SK-N-SH treated with all-trans-retinoic acid at 6 μM for 48 hours (cell line): Measurements from ENCODE around the gene XRCC1.

Experiments used
- ATAC-seq: fragments of 200-7000 bp; cut with Tn5 transposase; 3 replicates; pipeline ENCODE4 v1.9.1; 2020; ENCODE audit warnings: mild to moderate bottlenecking, moderate library complexity
- BACH2 ChIP-seq: fragments of 250-450 bp; sonication (Bioruptor Pico); IDR thresholded peaks from 2 replicates; pipeline ENCODE4 v1.9.0; 2021; ENCODE audit warnings: mild to moderate bottlenecking, borderline replicate concordance
- CREB5 ChIP-seq: fragments of 250-450 bp; sonication (Bioruptor Pico); IDR thresholded peaks from 2 replicates; pipeline ENCODE4 v1.5.1; 2020; ENCODE audit warnings: low read depth, mild to moderate bottlenecking, moderate library complexity
- ESRRG ChIP-seq: fragments of 250-450 bp; sonication (Bioruptor Pico); IDR thresholded peaks from 2 replicates; pipeline ENCODE4 v1.6.1; 2021; ENCODE audit warnings: mild to moderate bottlenecking
- GLIS3 ChIP-seq: fragments of 250-450 bp; sonication (Bioruptor Pico); IDR thresholded peaks from 2 replicates; pipeline ENCODE4 v1.5.0; 2020; ENCODE audit warnings: mild to moderate bottlenecking, moderate library complexity
- ISL1 ChIP-seq: fragments of 250-450 bp; sonication (Bioruptor Pico); IDR thresholded peaks from 2 replicates; pipeline ENCODE4 v2.1.2; 2022; ENCODE audit warnings: mild to moderate bottlenecking, moderate library complexity
- OSR1 ChIP-seq: fragments of 250-450 bp; sonication (Bioruptor Pico); IDR thresholded peaks from 2 replicates; pipeline ENCODE4 v1.8.0; 2022; ENCODE audit warnings: moderate library complexity, mild to moderate bottlenecking, inconsistent platforms
- POU6F1 ChIP-seq: fragments of 250-450 bp; sonication (Bioruptor Pico); IDR thresholded peaks from 2 replicates; pipeline ENCODE4 v1.8.0; 2021; ENCODE audit warnings: low read depth, mild to moderate bottlenecking, moderate library complexity, borderline replicate concordance
- PPARA ChIP-seq: fragments of 250-450 bp; sonication (Bioruptor Pico); IDR thresholded peaks from 2 replicates; pipeline ENCODE4 v1.5.0; 2020; ENCODE audit warnings: mild to moderate bottlenecking, borderline replicate concordance
- RARB ChIP-seq: fragments of 250-450 bp; sonication (Bioruptor Pico); IDR thresholded peaks from 2 replicates; pipeline ENCODE4 v1.8.0; 2021; ENCODE audit warnings: mild to moderate bottlenecking, moderate library complexity
- SNAI2 ChIP-seq: fragments of 250-450 bp; sonication (Bioruptor Pico); IDR thresholded peaks from 2 replicates; pipeline ENCODE4 v1.5.0; 2020; ENCODE audit warnings: mild to moderate bottlenecking, moderate library complexity
- TCF4 ChIP-seq: fragments of 250-450 bp; sonication (Bioruptor Pico); IDR thresholded peaks from 2 replicates; pipeline ENCODE4 v1.8.0; 2021; ENCODE audit warnings: mild to moderate bottlenecking, moderate library complexity, borderline replicate concordance
- TOX ChIP-seq: fragments of 250-450 bp; sonication (Bioruptor Pico); IDR thresholded peaks from 2 replicates; pipeline ENCODE4 v1.8.0; 2021; ENCODE audit warnings: mild to moderate bottlenecking, moderate library complexity, borderline replicate concordance
- ZC3H10 ChIP-seq: fragments of 250-450 bp; sonication (Bioruptor Pico); IDR thresholded peaks from 2 replicates; pipeline ENCODE4 v1.5.1; 2021; ENCODE audit warnings: mild to moderate bottlenecking, moderate library complexity
- ZFP3 ChIP-seq: fragments of 250-450 bp; sonication (Bioruptor Pico); IDR thresholded peaks from 2 replicates; pipeline ENCODE4 v1.5.0; 2020; ENCODE audit warnings: mild to moderate bottlenecking, moderate library complexity
- ZFP30 ChIP-seq: fragments of 450-650 bp; formaldehyde crosslinking; IDR thresholded peaks from 2 replicates; pipeline ENCODE4 v1.5.0; 2022; ENCODE audit warnings: mild to moderate bottlenecking, moderate library complexity
- ZNF70 ChIP-seq: fragments of 450-650 bp; formaldehyde crosslinking; IDR thresholded peaks from 2 replicates; pipeline ENCODE4 v1.5.0; 2020; ENCODE audit warnings: mild to moderate bottlenecking, moderate library complexity
- ZNF8 ChIP-seq: fragments of 450-650 bp; formaldehyde crosslinking; IDR thresholded peaks from 2 replicates; pipeline ENCODE4 v1.5.0; 2020; ENCODE audit warnings: mild to moderate bottlenecking, moderate library complexity
- TF ChIP-seq, protein P1 (sequence below): fragments of 250-450 bp; sonication (Bioruptor Pico); IDR thresholded peaks from 2 replicates; pipeline ENCODE4 v1.5.1; 2021; ENCODE audit warnings: mild to moderate bottlenecking, moderate library complexity
- TF ChIP-seq, protein P2 (sequence below): fragments of 250-450 bp; sonication (Bioruptor Pico); IDR thresholded peaks from 2 replicates; pipeline ENCODE4 v1.5.0; 2020; ENCODE audit warnings: mild to moderate bottlenecking, moderate library complexity

XRCC1 gene

GRCh38 chr19:43586346-43586745 lies 11.0 kb upstream of the XRCC1 start:
- TF ChIP-seq ISL1 (CRISPR knock-in tag) (no peak), CREB5 (no peak), TOX (CRISPR knock-in tag) (no peak), POU6F1 (CRISPR knock-in tag) (no peak), ZFP30 (CRISPR knock-in tag) (no peak), OSR1 (no peak), ZNF8 (CRISPR knock-in tag) (no peak)
- TF ChIP-seq, protein P1, sequence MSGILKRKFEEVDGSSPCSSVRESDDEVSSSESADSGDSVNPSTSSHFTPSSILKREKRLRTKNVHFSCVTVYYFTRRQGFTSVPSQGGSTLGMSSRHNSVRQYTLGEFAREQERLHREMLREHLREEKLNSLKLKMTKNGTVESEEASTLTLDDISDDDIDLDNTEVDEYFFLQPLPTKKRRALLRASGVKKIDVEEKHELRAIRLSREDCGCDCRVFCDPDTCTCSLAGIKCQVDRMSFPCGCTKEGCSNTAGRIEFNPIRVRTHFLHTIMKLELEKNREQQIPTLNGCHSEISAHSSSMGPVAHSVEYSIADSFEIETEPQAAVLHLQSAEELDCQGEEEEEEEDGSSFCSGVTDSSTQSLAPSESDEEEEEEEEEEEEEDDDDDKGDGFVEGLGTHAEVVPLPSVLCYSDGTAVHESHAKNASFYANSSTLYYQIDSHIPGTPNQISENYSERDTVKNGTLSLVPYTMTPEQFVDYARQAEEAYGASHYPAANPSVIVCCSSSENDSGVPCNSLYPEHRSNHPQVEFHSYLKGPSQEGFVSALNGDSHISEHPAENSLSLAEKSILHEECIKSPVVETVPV (CRISPR knock-in tag): no peak
- ATAC-seq: no peak

- no peak for ATAC-seq
- TF ChIP-seq ZNF70 (CRISPR knock-in tag) (no peak), TOX (CRISPR knock-in tag) (no peak)
- TF ChIP-seq, protein P1 (CRISPR knock-in tag): no peak
Measured at GRCh38 chr19:43584484-43584883, 9.2 kb upstream of the XRCC1 start.

GRCh38 chr19:43582495-43582894 lies 7.2 kb upstream of the XRCC1 start:
- TF ChIP-seq POU6F1 (CRISPR knock-in tag) (no peak), ZC3H10 (CRISPR knock-in tag) (no peak), OSR1 (no peak), ZNF8 (CRISPR knock-in tag) (no peak), GLIS3 (CRISPR knock-in tag) (no peak), RARB (no peak)
- TF ChIP-seq, protein P2, sequence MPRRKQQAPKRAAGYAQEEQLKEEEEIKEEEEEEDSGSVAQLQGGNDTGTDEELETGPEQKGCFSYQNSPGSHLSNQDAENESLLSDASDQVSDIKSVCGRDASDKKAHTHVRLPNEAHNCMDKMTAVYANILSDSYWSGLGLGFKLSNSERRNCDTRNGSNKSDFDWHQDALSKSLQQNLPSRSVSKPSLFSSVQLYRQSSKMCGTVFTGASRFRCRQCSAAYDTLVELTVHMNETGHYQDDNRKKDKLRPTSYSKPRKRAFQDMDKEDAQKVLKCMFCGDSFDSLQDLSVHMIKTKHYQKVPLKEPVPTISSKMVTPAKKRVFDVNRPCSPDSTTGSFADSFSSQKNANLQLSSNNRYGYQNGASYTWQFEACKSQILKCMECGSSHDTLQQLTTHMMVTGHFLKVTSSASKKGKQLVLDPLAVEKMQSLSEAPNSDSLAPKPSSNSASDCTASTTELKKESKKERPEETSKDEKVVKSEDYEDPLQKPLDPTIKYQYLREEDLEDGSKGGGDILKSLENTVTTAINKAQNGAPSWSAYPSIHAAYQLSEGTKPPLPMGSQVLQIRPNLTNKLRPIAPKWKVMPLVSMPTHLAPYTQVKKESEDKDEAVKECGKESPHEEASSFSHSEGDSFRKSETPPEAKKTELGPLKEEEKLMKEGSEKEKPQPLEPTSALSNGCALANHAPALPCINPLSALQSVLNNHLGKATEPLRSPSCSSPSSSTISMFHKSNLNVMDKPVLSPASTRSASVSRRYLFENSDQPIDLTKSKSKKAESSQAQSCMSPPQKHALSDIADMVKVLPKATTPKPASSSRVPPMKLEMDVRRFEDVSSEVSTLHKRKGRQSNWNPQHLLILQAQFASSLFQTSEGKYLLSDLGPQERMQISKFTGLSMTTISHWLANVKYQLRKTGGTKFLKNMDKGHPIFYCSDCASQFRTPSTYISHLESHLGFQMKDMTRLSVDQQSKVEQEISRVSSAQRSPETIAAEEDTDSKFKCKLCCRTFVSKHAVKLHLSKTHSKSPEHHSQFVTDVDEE (CRISPR knock-in tag): no peak
- no peak for ATAC-seq

- no peak for TF ChIP-seq SNAI2 (CRISPR knock-in tag)
- TF ChIP-seq ISL1 (CRISPR knock-in tag): no peak
- no peak for TF ChIP-seq OSR1
- no peak for TF ChIP-seq TCF4 (CRISPR knock-in tag)
- TF ChIP-seq BACH2 (CRISPR knock-in tag): no peak
- no peak for ATAC-seq
Measured at GRCh38 chr19:43581467-43581866, 6.1 kb upstream of the XRCC1 start.

DNA sequence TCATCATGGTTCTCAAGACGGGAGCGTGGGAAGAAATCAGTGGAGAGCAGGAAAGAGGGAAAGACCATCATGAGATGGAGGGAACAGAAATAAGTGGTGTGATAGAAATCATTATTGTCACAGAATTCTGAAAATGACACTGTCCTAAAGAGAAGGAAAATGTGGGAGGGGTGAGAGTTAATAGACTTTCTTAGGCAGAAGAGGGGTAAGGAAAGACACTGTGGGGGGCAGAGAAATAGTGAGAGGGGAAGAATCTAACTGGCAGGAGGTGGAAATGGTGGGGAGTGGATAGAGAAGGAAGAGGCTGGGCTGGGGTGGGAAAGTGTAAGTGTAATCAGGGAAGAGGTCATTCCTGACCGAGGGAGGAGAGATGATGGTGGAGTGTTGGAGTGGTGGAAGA lies 3.5 kb upstream of the XRCC1 start:
- no peak for ATAC-seq
- no peak for TF ChIP-seq ISL1 (CRISPR knock-in tag)
- no peak for TF ChIP-seq CREB5
- no peak for TF ChIP-seq ZFP3
- no peak for TF ChIP-seq TOX (CRISPR knock-in tag)
- no peak for TF ChIP-seq ZC3H10 (CRISPR knock-in tag)
- TF ChIP-seq ZNF70 (CRISPR knock-in tag): no peak
- TF ChIP-seq ESRRG: no peak
- no peak for TF ChIP-seq TCF4 (CRISPR knock-in tag)
- TF ChIP-seq RARB: no peak
- no peak for TF ChIP-seq ZFP30 (CRISPR knock-in tag)
- no peak for TF ChIP-seq PPARA (CRISPR knock-in tag)
- TF ChIP-seq, all 23 proteins: peak for 0
